CD4-positive, alpha-beta T cell treated with Interleukin-2 at 100 ng/mL for 4 hours (primary cell): ENCODE data around the gene ITGA11.

ENCODE experiments used
- DNase-seq: peaks from one replicate; pipeline ENCODE4 v3.0.0-alpha.2; 2020; ENCODE audit warnings: low spot score

ITGA11 gene

DNA sequence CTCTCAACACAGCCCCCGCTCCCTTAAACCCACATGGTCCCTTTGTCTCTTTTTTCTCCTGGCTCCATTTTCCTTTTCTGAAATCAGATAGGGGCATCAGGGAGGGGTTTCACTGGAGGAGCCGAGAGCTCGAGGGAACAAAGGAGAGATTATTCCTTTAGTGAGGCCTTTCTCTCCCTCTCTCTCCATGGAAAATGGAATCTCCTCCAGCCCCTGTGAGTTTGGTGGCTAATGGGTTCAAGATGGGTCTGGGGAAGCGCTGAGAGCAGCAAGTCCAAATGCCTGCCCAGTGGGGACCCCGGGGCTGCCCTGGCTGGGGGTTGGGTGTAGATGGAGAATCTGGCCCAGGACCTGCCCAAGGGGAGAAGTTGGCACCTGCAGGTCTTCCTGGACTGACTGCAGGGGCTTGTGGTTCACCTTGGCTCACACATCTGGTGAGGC, 56.8 kb downstream of the ITGA11 start:
- no peak for DNase-seq

DNA sequence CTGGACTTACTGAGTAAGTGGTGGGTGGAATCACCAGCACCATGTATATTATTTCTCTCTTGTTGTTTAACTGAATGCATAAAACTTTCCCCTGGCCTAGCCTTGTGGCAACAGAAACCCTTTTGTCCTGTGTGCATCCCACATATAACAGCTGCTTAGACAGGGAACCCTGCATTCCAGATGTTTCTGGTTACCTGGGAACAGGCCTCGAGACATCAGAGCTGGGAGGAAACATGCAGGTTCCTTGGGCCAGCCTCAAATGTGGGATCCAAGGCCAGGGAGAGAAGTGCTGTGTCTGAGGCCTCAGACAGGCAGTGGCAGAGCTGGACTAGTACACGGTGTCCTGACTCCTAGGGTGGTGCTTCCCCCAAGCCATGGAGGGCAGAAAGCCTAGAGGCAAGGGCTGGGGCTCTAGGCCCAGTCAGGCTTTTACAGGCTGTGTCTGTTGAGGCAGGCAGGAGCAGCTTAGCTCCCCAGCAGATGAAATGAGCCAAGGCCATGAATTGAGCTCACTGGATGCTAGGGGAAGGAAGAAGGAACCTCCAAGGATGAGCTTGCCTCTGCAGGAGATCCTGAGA, 57.7 kb downstream of the ITGA11 start:
- no peak for DNase-seq

DNA sequence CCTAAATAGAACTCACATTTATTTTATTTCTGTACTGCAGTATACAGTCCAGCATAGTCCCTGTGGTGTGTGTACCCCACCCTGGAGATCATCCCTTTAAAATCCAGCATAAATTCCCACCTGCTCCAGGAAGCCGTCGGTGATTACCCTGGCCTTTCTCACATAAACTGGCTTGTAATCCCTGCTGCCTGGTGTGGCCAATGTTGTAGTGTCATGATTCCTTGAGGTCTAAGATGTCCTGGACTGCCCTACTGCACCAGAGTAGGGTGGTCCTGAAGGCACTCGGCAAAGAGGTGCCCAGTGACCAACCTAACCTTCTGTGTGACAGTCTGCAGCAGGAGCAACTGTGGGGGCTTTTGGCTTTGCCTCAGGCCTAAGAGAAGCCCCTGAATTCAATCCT, 58.9 kb downstream of the ITGA11 start:
- DNase-seq: no peak

DNA sequence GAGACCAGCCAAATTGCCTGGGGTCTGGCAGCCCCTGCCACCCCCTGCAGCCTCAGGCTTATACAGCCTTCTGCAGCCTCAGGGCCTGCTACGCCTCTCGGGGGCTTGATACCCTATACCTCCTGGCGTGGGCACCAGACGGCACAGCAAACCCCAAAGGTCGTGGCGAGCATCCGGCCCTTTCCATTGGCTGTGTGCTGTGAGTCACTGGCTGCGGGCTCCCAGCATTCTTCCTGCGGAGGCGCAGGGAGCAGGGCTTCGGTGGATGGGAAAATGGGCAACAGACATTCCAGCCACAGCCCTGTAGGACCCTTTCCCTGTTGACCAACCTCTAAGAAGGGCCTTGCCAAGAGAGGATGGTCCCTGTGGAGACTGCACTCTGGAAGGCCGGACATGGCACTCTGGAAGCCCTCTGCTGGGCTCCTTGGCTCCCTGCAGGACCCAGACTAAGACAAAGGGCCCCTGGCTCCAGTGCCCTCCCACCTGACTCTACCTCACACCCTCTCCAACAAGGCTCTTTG, 59.6 kb downstream of the ITGA11 start:
- no peak for DNase-seq

DNA sequence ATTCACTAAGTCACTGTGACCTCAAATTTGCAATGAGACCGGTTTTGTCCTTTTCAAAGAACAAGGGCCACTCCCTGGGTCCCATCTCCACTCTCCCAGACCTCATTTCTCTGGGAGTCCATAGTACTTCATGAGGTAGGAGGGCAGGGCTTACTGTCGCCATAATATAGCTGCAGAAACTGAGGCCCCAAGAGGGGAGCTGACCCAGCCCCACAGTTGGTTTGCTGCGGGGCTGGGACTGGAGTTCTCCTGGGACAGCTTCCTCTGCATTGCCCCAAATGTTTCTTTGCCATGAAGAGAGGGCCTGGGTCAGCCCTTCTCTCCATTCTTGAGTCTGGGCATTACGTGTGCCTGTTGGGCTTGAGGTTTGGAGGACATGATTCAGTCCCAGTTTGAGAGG, 60.1 kb downstream of the ITGA11 start:
- no peak for DNase-seq

DNA sequence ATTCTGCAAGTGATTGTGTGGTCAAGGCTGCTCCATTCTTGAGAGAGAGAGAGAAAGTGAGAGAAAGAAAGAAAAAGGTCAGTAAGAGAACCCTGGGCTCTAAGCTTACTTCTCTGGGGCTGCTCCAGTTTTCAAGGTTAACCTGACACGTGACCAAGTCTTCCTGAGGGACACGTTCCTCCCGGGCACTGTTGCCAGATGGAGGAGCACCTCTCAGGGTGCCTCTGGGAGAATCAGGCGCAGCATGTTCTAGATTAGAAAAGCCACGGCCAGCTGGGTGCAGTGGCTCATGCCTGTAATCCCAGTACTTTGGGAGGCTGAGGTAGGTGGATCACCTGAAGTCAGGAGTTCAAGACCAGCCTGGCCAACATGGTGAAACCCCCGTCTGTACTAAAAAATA, 60.8 kb downstream of the ITGA11 start:
- no peak for DNase-seq

DNA sequence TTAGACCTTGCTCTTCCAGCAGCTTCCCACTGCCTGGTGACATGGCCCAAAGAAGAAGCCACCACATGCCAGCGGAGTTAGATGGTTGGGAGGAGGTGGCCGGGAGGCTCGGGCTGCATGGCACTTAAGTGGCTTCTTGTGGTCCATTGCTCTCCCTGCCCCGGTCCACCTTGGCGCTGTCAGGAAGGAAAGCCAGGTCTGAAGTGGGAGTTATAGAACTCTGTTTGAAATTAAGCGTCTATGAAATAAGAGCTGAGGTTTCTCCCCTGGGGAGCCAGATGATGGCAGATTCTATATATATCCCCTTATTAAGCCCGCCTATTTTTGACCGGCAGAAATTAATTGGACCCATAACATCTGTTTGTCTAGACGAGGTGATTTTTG, 61.2 kb downstream of the ITGA11 start:
- DNase-seq: no peak

DNA sequence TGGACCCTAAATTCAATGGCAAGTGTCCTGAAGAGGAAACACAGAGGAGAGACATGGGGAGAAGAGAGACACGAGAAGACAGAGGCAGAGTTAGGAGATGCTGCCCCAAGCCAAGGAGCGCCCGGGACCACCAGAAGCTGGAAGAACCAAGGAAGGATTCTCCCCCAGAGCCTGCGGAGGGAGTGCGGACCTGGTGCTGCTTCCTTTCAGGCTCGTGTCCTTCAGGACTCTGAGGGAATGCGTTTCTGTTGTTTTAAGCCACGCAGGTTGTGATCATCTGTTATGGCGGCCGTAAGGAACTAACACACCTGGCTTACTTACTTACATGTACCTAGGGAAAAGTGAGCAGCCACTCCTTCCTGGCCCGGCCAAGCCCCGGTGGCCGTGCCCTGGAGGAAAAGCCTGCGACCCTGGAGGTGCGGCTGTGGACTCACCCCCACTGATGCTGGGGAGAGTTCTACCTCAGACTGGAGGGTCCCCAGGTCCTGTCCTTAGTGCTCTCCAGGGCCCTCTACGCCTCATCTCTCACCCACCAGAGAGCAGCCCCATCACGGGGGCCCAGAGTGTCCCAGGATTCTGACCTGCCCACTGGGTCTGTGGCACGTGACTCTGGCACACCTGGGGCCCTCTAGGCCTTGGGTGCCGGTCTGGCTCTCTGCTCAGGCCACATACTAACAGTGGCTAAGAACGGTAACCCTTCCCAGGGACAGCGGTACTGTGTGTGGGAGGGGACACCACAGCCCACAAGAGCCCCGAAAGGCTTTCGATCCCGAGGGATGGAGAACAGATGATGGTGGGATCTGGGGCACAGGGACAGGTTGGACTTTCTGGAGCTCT, 61.8 kb downstream of the ITGA11 start:
- no peak for DNase-seq

DNA sequence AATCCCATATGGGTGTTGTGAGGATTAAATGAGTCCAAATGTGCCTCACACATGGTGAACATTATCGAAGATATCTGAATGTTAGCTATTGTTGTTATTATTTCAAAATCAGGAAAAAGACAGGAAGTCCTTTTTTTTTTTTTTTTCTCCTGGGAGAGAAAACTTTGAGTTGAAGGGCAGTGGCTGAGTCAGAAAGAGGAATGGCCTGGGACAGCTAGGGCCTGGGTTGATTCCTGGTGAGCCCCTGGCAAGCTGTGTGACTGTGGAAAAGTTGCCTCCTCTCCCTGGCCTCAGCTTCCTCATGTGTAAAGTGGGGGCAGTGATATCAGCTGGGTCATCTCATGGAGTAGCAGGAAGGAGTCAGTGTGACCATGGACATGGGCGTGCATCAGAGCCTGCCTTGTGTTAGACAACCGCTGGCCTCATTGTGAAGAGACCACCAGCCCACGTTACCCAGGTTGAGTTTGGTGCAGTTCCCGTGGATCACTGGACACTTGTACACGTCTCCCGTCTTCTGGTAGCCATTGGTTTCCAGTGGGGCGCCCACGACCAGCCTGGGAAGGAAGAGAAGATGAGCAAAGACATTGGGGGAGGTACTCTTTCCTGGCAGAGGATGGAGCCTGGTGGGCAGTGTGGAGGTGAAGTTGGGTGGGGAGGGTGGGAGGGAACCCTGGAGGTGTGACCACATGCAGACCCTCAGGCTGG, 63.1 kb downstream of the ITGA11 start:
- no peak for DNase-seq

DNA sequence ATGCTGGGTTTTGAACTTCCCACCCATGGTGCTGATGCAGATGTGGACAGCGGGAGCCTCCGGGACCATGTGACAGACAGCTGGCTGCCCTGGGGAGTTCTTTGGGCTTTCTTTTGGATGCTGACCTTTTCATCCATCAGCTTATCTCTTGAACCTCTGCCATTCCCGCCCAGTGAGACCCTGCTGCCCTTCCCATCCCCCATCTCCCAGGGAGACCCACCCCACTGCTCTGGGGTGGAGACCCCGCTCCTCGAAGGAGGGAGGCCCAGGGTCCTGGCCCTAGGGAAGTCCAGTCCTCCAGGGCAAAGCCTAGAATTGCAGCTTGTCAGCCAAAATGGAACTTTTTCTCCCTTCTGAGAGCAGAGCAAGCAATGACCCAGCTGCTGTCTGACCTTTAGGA, 64.0 kb downstream of the ITGA11 start:
- no peak for DNase-seq

DNA sequence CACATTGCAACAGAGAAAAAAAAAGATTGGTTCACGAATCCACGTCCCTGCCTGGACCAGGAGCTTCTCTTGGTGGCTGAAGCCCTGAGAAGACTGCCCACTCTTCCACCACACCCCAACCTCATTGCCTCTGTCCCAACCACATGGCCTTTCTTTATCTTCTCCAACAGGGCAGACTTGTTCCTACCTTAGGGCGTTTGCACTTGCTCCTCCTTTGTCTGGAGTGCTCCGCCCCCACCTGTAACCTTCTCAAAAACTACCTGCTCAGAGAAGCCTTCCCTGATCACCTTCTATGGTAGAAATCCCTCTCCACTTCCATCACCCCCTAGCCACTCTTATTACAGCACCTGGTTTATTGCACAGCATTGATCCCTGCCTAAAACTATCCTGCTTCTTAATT, 64.7 kb downstream of the ITGA11 start:
- DNase-seq: no peak

DNA sequence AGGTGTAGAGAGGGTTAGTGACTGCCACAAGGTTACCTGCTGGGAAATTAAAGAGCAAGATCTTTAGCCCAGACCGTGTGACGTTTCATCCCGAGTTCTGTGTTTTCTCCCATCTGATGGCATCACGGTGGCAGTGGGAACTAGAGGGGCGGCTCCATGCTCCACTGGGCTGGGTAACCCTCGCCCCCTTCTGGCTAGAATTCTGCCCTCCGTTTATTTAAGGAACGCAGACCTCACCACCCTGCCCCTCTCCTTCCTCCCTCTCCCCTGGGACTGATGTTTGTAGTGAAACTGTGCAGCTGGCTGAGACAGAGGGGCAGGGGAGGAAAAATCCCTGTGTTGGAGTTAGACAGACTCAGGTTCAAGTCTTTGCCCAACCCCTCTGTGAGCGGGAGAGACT, 65.6 kb downstream of the ITGA11 start:
- DNase-seq: no peak

DNA sequence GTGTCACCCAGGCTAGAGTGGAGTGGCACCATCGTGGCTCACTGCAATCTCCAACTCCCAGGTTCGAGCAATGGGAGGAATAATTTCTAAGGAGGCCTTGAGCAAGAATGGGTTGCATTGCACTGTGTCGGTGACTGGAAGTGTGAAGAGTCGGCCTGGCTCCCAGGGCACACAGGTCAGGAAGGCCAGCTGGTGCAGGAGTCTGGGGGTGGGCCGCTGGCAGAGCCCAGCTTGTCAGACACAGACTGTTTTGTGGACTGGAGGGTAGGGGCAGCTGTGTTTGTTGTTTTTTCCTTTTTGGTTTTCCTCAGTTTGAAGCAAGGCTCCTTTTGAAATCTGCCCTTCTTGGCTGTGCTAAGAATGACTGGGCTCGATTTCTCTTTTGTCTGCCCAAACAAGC, 66.2 kb downstream of the ITGA11 start:
- no peak for DNase-seq

DNA sequence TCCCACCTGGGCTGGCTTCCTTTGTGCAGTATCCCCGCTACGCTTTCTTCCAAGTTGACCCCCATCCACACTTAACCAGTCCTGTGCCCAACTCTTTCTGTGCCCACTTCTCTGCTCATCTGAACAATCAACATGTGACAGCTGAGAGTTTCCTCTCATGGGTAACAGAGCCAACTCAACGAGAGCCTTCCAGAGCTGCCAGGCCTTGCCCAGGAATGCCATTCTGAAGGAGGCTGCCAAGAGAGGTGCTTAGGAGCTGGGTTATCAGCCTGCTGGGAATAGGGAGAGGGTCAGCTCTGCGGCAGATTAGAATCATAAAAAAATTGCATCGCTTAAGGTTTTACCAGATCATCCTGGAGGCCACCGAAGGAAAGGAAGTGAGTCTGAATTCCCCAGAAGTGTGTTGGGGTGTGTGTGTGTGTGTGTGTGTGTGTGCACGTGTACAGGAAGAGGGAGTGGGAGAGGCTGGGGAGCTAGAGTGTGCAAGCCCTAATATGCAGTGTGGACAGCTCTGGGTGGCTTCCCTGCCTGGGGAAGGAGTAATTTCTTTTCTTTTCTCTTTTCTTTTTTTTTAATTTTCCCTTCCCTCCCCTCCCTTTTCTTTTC, 66.7 kb downstream of the ITGA11 start:
- no peak for DNase-seq

DNA sequence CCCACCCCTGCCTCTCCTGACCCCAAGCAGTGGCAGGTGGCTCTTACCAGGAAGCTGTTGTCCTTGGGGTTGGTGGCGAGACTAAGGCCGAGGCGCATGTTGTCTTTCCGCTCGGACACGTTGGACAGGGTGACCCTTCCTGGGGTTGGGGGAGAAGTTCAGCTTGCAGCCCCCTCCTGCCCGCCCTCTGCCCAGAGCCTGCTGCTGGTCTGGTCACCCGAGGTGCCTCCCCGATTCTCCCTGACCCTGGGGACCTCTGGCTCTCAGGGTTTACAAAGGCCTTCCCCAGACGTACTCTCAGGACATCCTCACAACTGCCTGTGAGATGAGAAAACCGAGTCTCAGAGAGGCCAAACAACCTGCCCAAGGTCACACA, 67.3 kb downstream of the ITGA11 start:
- no peak for DNase-seq

DNA sequence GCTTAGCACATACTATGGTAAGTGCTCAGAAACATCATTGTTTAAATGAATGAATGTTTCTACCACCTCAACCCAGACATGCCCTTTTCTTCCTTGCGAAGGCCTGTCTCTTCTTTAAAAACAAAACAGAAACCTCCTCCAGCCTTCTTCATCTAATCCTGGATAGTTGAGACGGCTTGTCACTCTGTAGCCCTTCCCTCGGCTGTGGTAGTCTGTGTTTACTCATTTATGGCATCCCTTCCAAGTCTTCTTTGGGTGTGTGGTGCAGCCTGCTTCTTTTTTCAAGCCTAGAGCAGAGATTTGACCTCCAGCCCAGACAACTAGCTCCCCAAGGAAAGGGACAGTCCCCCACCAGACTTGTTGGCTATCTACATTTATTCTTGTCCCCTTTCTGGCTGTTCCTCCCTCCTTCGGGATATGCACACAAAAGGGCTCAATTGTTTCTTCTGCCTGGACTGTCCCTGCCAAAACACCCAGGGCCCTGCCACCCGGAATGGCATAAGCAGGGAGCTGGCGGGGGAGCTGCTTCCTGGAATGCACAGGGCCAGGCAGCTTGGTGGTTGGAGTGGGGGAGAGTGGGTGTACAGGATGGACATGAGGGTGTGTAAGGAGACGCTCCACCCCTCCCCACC, 67.8 kb downstream of the ITGA11 start:
- no peak for DNase-seq

DNA sequence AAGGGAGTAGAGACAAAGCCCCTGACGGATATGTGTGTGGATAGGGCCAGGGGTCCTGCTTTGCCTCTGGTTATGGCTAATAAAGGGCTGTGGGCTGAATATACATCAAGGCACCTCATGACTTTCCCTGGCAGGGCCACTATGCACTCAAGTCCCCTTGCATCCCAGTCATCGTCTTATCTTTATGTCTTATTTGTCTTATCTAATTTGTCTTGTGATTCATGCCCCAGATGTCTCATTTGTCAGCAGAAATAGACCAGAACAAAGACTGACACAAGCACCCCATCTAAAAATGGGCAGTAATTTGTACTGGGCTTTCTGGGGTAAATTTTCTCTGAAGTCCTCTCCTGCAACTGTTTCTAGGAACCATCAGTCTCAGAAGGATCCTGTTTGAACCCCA, 68.6 kb downstream of the ITGA11 start:
- no peak for DNase-seq

DNA sequence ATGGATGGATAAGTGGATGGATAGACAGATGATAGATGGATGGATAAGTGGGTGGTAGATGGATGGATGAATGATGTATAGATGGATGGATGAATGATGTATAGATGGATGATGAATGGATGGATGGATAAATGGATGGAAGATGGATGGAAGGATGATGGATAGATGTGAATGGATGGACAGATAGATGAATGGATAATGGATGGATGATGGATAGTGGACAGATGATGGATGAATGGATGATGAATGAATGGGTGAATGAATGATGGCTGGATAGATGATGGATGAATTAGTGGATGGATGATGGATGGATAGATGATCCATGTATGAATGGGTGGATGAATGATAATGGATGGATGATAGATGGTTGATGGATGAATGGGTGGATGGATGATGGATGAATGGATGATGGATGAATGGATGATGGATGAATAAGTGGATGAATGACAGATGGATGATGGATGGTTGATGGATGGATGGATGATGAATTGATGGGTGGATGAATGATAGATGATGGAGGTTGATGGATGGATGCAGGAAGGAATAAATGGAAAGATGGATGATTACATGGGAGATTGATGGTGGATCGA, 69.3 kb downstream of the ITGA11 start:
- no peak for DNase-seq

DNA sequence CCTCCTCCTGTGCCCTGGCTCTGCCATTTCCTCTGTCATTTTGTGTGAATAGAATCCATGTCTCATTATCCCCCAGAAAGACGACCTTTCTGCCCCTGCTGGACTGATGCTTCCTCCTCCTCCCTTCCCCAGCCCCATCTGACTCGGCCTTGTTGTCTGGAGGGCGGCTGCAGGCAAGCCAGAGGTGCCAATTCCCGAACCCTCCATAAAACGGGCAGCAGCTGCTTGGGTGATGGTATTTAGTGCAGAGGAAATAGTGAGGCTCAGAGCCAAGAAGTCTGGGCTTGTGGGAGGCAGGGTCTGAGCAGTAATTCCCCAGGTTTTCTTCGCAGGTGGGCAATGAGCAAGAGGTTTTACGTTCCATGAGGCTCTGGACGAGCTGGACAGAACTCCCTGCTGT, 71.2 kb downstream of the ITGA11 start:
- no peak for DNase-seq

DNA sequence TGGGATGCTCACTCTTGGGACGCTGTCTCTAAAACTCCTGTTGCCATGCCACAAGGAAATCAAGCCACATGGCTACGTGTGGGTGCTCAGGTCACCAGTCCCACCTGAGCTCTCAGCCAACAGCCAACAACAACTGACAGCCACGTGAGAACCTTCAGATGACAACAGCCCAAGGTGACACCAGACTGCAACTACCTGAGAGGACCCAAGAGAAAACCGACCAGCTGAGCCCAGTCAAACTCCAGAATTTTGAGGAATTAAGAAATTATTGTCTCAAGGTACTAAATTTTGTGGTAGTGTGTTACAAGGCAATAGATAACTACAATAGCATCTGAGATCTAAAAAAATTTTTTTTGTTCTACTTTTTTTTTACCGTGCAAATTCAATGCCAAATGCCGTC, 75.2 kb downstream of the ITGA11 start:
- DNase-seq: no peak

DNA sequence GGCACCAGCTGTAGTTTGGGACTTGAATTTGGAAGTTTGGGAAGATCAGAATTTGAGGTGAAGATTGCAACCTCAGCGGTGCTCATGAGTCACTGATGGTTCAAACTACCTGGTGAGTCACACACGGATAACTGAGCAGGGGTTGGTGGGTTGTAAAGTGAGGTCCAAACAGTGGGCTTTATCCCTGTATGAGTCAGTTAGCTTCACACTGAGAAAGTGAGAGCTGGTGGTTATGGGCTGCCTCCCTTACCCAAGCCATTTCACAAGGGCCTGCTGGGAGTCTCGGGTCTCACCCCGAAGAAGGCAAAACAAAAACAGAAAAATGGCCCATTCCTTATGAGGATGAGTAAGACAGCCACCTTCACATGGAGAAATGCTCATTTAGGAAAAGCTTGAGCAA, 77.0 kb downstream of the ITGA11 start:
- DNase-seq: no peak

DNA sequence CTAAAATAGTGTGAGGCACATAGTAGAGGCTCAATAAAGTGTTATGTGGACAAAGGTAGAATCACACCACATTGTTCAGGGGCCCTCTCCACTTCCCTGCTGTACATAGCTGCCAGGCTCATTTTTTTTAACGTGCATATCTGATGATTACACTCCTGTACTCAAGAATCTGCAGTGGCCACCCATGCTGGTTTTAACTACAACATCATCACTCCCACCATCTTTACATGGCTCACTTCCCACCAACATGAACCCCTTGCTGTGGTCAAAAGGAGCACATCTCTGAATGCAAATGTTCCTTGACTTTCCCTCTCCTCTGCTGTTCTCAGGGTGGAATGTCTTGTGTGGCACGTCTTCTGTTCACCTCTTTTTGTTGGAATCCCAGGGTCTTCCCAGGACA, 77.7 kb downstream of the ITGA11 start:
- DNase-seq: no peak
